GM12801 (cell line): ENCODE results near the gene LKAAEAR1.

Source experiments
- CTCF ChIP-seq: IDR thresholded peaks from one replicate; pipeline ENCODE4 v1.5.1; 2011; ENCODE audit warnings: control low read depth; ENCODE audit not compliant: insufficient read length; ENCODE audit errors: extremely low read depth

The LKAAEAR1 gene

GRCh38 chr20:64071341-64072332 is 12.6 kb downstream of the LKAAEAR1 start:
- TF ChIP-seq CTCF = no peak

GRCh38 chr20:64070244-64070993 is 13.8 kb downstream of the LKAAEAR1 start:
- TF ChIP-seq CTCF = no peak

GRCh38 chr20:64069614-64070243 is 14.5 kb downstream of the LKAAEAR1 start:
- TF ChIP-seq CTCF = no peak

GRCh38 chr20:64069209-64069613 is 15.0 kb downstream of the LKAAEAR1 start:
- TF ChIP-seq CTCF = no peak

GRCh38 chr20:64068386-64069208 is 15.6 kb downstream of the LKAAEAR1 start:
- TF ChIP-seq CTCF = no peak

GRCh38 chr20:64067733-64068307 is 16.4 kb downstream of the LKAAEAR1 start:
- no peak for TF ChIP-seq CTCF
